COLO829 (cell line): ENCODE measurements around the gene MEGF11.

ENCODE experiments used
- DNase-seq: peaks from one replicate; pipeline ENCODE4 v3.0.0; 2012; ENCODE audit warnings: low spot score

The MEGF11 gene

GRCh38 chr15:66057089-66057488, 196.5 kb downstream of the MEGF11 start:
- DNase-seq, result no peak

- no peak for DNase-seq
These were observed 199.6 kb downstream of the MEGF11 start for GRCh38 chr15:66053991-66054390.

- no peak for DNase-seq
These were observed 201.7 kb downstream of the MEGF11 start for GRCh38 chr15:66051833-66052232.

GRCh38 chr15:66050264-66050663, 203.3 kb downstream of the MEGF11 start:
- DNase-seq, result no peak

- no peak for DNase-seq
These were observed 204.2 kb downstream of the MEGF11 start for GRCh38 chr15:66049353-66049752.

- DNase-seq, result no peak
These were observed 206.1 kb downstream of the MEGF11 start for GRCh38 chr15:66047321-66048024.

- no peak for DNase-seq
These were observed 206.8 kb downstream of the MEGF11 start for GRCh38 chr15:66046751-66047150.

- no peak for DNase-seq
These were observed 207.2 kb downstream of the MEGF11 start for GRCh38 chr15:66046326-66046725.

- DNase-seq, result no peak
These were observed 208.0 kb downstream of the MEGF11 start for GRCh38 chr15:66045542-66045941.

- no peak for DNase-seq
These were observed 208.7 kb downstream of the MEGF11 start for GRCh38 chr15:66044837-66045236.

- DNase-seq, result no peak
These were observed 210.3 kb downstream of the MEGF11 start for GRCh38 chr15:66043264-66043663.

GRCh38 chr15:66042624-66043023, 210.9 kb downstream of the MEGF11 start:
- no peak for DNase-seq

- no peak for DNase-seq
These were observed 212.3 kb downstream of the MEGF11 start for GRCh38 chr15:66041276-66041675.

GRCh38 chr15:66040211-66040892, 213.2 kb downstream of the MEGF11 start:
- no peak for DNase-seq

GRCh38 chr15:66039117-66039871, 214.3 kb downstream of the MEGF11 start:
- no peak for DNase-seq

GRCh38 chr15:66038387-66039116, 215.0 kb downstream of the MEGF11 start:
- DNase-seq, result no peak

- DNase-seq, result no peak
These were observed 216.7 kb downstream of the MEGF11 start for GRCh38 chr15:66036859-66037258.

GRCh38 chr15:66035901-66036300, 217.6 kb downstream of the MEGF11 start:
- DNase-seq, result no peak

- DNase-seq, result no peak
These were observed 220.4 kb downstream of the MEGF11 start for GRCh38 chr15:66033143-66033542.

- no peak for DNase-seq
These were observed 221.5 kb downstream of the MEGF11 start for GRCh38 chr15:66032006-66032405.

- DNase-seq, result no peak
These were observed 222.9 kb downstream of the MEGF11 start for GRCh38 chr15:66030650-66031049.

- DNase-seq, result no peak
These were observed 223.9 kb downstream of the MEGF11 start for GRCh38 chr15:66029650-66030049.
